H9 (cell line): ENCODE results near the gene FGF10. TPM values are rescaled to one million over a fixed set of nuclear protein-coding genes. Genes with fewer than 3 reads are reported as not detected.

Source experiments
- DNase-seq: peaks from one replicate; pipeline ENCODE4 v3.0.0-alpha.2; 2017
- H2AFZ ChIP-seq: one replicate; pipeline ENCODE4 v1.6.1; 2013; ENCODE audit warnings: mild to moderate bottlenecking, low read length, control low read depth, moderate library complexity
- H2AK5ac ChIP-seq: 2 replicates; pipeline ENCODE4 v1.6.1; 2013; ENCODE audit warnings: low read length, control low read depth, mixed read lengths; ENCODE audit not compliant: insufficient read length
- H2BK120ac ChIP-seq: one replicate; pipeline ENCODE4 v1.6.1; 2013; ENCODE audit warnings: low read depth, mild to moderate bottlenecking, low read length, control low read depth, inconsistent platforms; ENCODE audit not compliant: poor library complexity, severe bottlenecking
- H2BK12ac ChIP-seq: 2 replicates; pipeline ENCODE4 v1.6.1; 2013; ENCODE audit warnings: low read length, control low read depth, mixed read lengths, low read depth; ENCODE audit not compliant: insufficient read length
- H2BK15ac ChIP-seq: 2 replicates; pipeline ENCODE4 v1.6.1; 2013; ENCODE audit warnings: low read depth, low read length, control low read depth
- H2BK20ac ChIP-seq: one replicate; pipeline ENCODE4 v1.6.1; 2013; ENCODE audit warnings: low read depth, mild to moderate bottlenecking, low read length, control low read depth, inconsistent platforms; ENCODE audit not compliant: poor library complexity, severe bottlenecking
- H2BK5ac ChIP-seq: 2 replicates; pipeline ENCODE4 v1.6.1; 2013; ENCODE audit warnings: low read length, control low read depth, mixed read lengths; ENCODE audit not compliant: insufficient read length
- H3K14ac ChIP-seq: 2 replicates; pipeline ENCODE4 v1.6.1; 2013; ENCODE audit warnings: low read length, control low read depth; ENCODE audit not compliant: insufficient read depth
- H3K18ac ChIP-seq: 2 replicates; pipeline ENCODE4 v1.6.1; 2013; ENCODE audit warnings: low read depth, mild to moderate bottlenecking, mixed read lengths, low read length, control low read depth; ENCODE audit not compliant: insufficient read length
- H3K23ac ChIP-seq: 2 replicates; pipeline ENCODE4 v1.6.1; 2013; ENCODE audit warnings: low read length, control low read depth, mixed read lengths, low read depth; ENCODE audit not compliant: insufficient read length
- H3K23me2 ChIP-seq: 2 replicates; pipeline ENCODE4 v1.6.1; 2013; ENCODE audit warnings: low read depth, mild to moderate bottlenecking, mixed read lengths, low read length, control low read depth; ENCODE audit not compliant: insufficient read length, poor library complexity, severe bottlenecking
- H3K27ac ChIP-seq: 2 replicates; pipeline ENCODE4 v1.5.1; 2013; ENCODE audit warnings: low read length, control low read depth, mixed read lengths, low read depth; ENCODE audit not compliant: insufficient read length
- H3K27me3 ChIP-seq: 2 replicates; pipeline ENCODE4 v1.6.1; 2013; ENCODE audit warnings: low read length, control low read depth, inconsistent platforms; ENCODE audit not compliant: insufficient read depth
- H3K4ac ChIP-seq: 2 replicates; pipeline ENCODE4 v1.6.1; 2013; ENCODE audit warnings: low read depth, mild to moderate bottlenecking, control low read depth, inconsistent platforms, low read length, moderate library complexity
- H3K4me1 ChIP-seq: 2 replicates; pipeline ENCODE4 v1.6.1; 2013; ENCODE audit warnings: low read length, control low read depth, inconsistent platforms; ENCODE audit not compliant: insufficient read depth
- H3K4me2 ChIP-seq: 2 replicates; pipeline ENCODE4 v1.6.1; 2013; ENCODE audit warnings: low read length, control low read depth, mixed read lengths; ENCODE audit not compliant: insufficient read length, insufficient read depth
- H3K56ac ChIP-seq: 2 replicates; pipeline ENCODE4 v1.6.1; 2013; ENCODE audit warnings: low read depth, mild to moderate bottlenecking, mixed read lengths, low read length, control low read depth; ENCODE audit not compliant: insufficient read length
- H3K79me1 ChIP-seq: 2 replicates; pipeline ENCODE4 v1.6.1; 2013; ENCODE audit warnings: low read depth, mild to moderate bottlenecking, moderate library complexity, low read length, control low read depth, inconsistent platforms; ENCODE audit not compliant: insufficient read depth, poor library complexity, severe bottlenecking
- H3K79me2 ChIP-seq: 2 replicates; pipeline ENCODE4 v1.6.1; 2013; ENCODE audit warnings: low read length, control low read depth, inconsistent platforms; ENCODE audit not compliant: insufficient read depth
- H3K9ac ChIP-seq: 2 replicates; pipeline ENCODE4 v1.6.1; 2013; ENCODE audit warnings: low read length, control low read depth, mixed read lengths; ENCODE audit not compliant: insufficient read length; ENCODE audit errors: extremely low read depth
- H3K9me3 ChIP-seq: one replicate; pipeline ENCODE4 v1.6.1; 2013; ENCODE audit warnings: low read depth, low read length, inconsistent platforms; ENCODE audit not compliant: control insufficient read depth
- H3T11ph ChIP-seq: one replicate; pipeline ENCODE4 v1.6.1; 2013; ENCODE audit warnings: mild to moderate bottlenecking, low read length, control low read depth, inconsistent platforms
- H4K20me1 ChIP-seq: one replicate; pipeline ENCODE4 v1.6.1; 2013; ENCODE audit not compliant: control insufficient read depth, insufficient read length, insufficient read depth
- H4K5ac ChIP-seq: 2 replicates; pipeline ENCODE4 v1.6.1; 2013; ENCODE audit warnings: low read depth, mild to moderate bottlenecking, mixed read lengths, low read length, control low read depth; ENCODE audit not compliant: insufficient read length
- H4K8ac ChIP-seq: replicated peaks from 2 replicates; pipeline ENCODE4 v1.6.1; 2013; ENCODE audit warnings: low read length, control low read depth, mixed read lengths, low read depth; ENCODE audit not compliant: insufficient read length
- H4K91ac ChIP-seq: 2 replicates; pipeline ENCODE4 v1.6.1; 2013; ENCODE audit warnings: low read depth, mild to moderate bottlenecking, moderate library complexity, mixed read lengths, low read length, control low read depth; ENCODE audit not compliant: insufficient read length
- H3K27ac Mint-ChIP-seq, 3 experiments: 2 replicates in 2 of 3; 3 replicates in 1 of 3; pipeline ENCODE4 v1.8.0; 2020 to 2021; ENCODE audit warnings: mixed read lengths in 3 of 3, mild to moderate bottlenecking in 1 of 3, moderate library complexity in 1 of 3
- H3K27me3 Mint-ChIP-seq: 2 replicates; pipeline ENCODE4 v1.8.0; 2021; ENCODE audit warnings: low read depth, mild to moderate bottlenecking, moderate library complexity, mixed read lengths
- H3K36me3 Mint-ChIP-seq, 3 experiments: 2 replicates in 2 of 3; 3 replicates in 1 of 3; pipeline ENCODE4 v1.8.0; 2020 to 2021; ENCODE audit warnings: low read depth in 3 of 3, mixed read lengths in 3 of 3; ENCODE audit not compliant: insufficient read depth in 1 of 3
- H3K4me1 Mint-ChIP-seq, 2 experiments: 2 replicates each; pipeline ENCODE4 v1.8.0; 2020; ENCODE audit warnings: mixed read lengths in 2 of 2
- H3K4me3 Mint-ChIP-seq, 2 experiments: 2 replicates in 1 of 2; 3 replicates in 1 of 2; pipeline ENCODE4 v1.8.0; 2020 to 2021; ENCODE audit warnings: mild to moderate bottlenecking in 2 of 2, mixed read lengths in 2 of 2, moderate library complexity in 1 of 2
- H3K9me3 Mint-ChIP-seq, 2 experiments: 2 replicates in 1 of 2; 3 replicates in 1 of 2; pipeline ENCODE4 v1.8.0; 2020; ENCODE audit warnings: mild to moderate bottlenecking in 2 of 2, mixed read lengths in 2 of 2, moderate library complexity in 1 of 2
- CTCF ChIP-seq: fragments of 200-600 bp; sonication (generic); conservative IDR thresholded peaks from 3 replicates; pipeline ENCODE4 v1.8.0; 2021; ENCODE audit warnings: antibody characterized with exemption, mild to moderate bottlenecking
- WGBS: extraction: QIAGEN DNeasy Blood & Tissue Kit; methylation state at CpG from one replicate; pipeline ENCODE4 v1.1.7; 2013; ENCODE audit warnings: missing lambda C conversion rate, low lambda C conversion rate, mixed read lengths; ENCODE audit not compliant: insufficient read length; ENCODE audit errors: extremely low coverage; 5-methylcytosine and 5-hydroxymethylcytosine counted together
- total RNA-seq: library from RNA; stranded (reverse); gene quantifications from 2 replicates; pipeline ENCODE4 v1.2.1, GENCODE V29; 2021

FGF10 gene
- total RNA-seq, 1 experiment from 2014 or later: not detected

- Mint-ChIP-seq H3K27me3 (no peaks in the 10 kb centered on the region), H3K36me3 (no peaks in the 10 kb centered on the region), H3K4me1 (peaks cover 8 to 11% of the 10 kb centered on the region in 2 experiments), H3K4me3 (no peak overlapping the region), H3K27ac (no peak overlapping the region; a peak in 1 of 7 replicates), H3K9me3 (no peaks in the 10 kb centered on the region)
- Histone ChIP-seq H3K79me1 (no peaks in the 10 kb centered on the region), H3K27me3 (no peaks in the 10 kb centered on the region), H2AFZ (no peak overlapping the region), H2AK5ac (no peak overlapping the region), H2BK12ac (no peak overlapping the region), H3T11ph (no peak overlapping the region), H4K5ac (no peak overlapping the region), H3K27ac (no peak overlapping the region), H2BK120ac (no peak overlapping the region), H3K14ac (no peak overlapping the region), H4K91ac (no peak overlapping the region), H4K8ac (no peak overlapping the region), H3K18ac (no peak overlapping the region), H3K4me2 (no peak overlapping the region), H3K4me1 (no peaks in the 10 kb centered on the region), H3K9ac (no peak overlapping the region), H3K56ac (no peak overlapping the region), H2BK15ac (no peak overlapping the region), H3K9me3 (no peaks in the 10 kb centered on the region), H2BK20ac (no peak overlapping the region), H3K79me2 (no peaks in the 10 kb centered on the region; the same call in 1 of the 2 replicates), H3K4ac (no peak overlapping the region), H4K20me1 (no peaks in the 10 kb centered on the region), H2BK5ac (no peak overlapping the region), H3K23ac (no peak overlapping the region), H3K23me2 (no peaks in the 10 kb centered on the region)
- DNase-seq: no peak
- WGBS: no CpG with 5 or more reads among the region's 3 CpGs
- TF ChIP-seq CTCF: no peak
Measured at GRCh38 chr5:44257221-44257620, 132.0 kb downstream of the FGF10 start.
